Measurements from ENCODE around the gene TBC1D22A. TPM values are rescaled to one million over a fixed set of nuclear protein-coding genes. Genes with fewer than 3 reads are reported as not detected.

The TBC1D22A gene
- total and polyA plus RNA-seq, 11 donors = 9.4 to 30.7 (median 18.6) TPM

DNA sequence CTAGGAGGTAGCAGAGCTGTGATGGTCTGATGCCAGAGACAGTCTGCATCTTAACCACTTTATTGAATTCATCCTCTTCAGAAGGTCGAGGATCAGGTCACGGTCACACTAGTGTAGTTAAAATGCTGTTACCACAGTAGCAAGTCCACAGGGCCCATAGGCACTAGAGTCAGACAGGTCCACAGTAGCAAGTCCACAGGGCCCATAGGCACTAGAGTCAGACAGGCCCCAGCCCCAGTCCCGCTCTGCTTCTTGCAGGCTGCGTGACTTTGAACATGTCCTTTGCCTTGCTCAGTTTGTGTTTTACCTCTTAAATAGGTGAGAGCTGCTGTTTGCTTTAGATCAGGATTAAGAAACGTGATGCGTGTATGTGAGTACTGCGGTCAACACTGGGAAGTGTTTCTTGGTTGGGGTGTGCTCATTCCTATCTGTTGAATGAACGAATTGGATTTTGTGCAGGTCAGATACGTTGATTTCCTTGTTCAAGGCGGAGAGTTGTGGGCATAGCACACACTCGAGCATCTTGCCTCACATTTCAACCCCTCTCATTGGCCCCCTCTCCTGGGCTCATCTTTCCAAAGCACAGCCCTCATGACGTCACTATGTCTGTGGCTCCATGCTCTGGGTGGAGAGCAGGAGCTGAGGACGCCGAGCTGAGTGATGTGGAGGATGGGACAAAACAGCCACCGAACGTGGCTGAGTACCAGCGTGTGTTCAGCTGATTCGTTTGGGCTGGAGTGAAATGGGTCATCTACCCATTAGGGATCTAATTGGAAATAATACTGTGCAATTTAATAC is 191.7 kb downstream of the TBC1D22A start:
- no peak for DNase-seq
- intact Hi-C loops (cut with DNase I) = no loop called here
- no peaks in the 10 kb centered on the region for H3K27me3 ChIP-seq

DNA sequence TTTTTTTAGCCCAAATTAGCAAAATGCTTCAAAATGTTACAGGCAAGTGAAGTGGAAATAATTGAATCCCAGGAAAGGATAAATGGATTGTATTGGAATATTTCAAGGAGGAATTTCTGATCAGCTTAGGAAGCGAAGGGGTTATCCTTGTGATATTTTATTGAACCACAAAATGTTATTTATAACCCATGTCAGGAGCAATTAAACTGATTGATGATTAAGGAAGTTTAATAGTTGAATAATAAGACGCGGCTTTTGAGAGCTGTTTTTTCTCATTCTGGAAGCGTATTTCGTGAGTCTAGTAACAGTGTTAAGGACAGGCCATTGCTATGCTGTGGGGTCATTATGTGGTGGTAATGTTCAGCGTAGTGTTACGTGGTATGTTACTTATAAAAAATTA is 192.3 kb downstream of the TBC1D22A start:
- Histone ChIP-seq H3K36me3 (peaks cover 0 to 14% (median 0%) of the 10 kb centered on the region in 9 donors), H3K27me3 (no peaks in the 10 kb centered on the region), H3K9me3 (no peaks in the 10 kb centered on the region), H3K4me3 (no peak overlapping the region), H3K27ac (no peak overlapping the region), H3K4me1 (no peaks in the 10 kb centered on the region)
- 96 to 98% (median 97%) methylated on average over 7 of the region's 7 CpGs for WGBS, 4 donors
- ATAC-seq = no peak
- no peak for TF ChIP-seq POLR2A (IDR thresholded peaks at IDR 0.05)
- intact Hi-C loops (cut with DNase I) = no loop called here
- no peak for DNase-seq

More for the DNA sequence above, 191.7 kb downstream of the TBC1D22A start:
- TF ChIP-seq, protein P1, sequence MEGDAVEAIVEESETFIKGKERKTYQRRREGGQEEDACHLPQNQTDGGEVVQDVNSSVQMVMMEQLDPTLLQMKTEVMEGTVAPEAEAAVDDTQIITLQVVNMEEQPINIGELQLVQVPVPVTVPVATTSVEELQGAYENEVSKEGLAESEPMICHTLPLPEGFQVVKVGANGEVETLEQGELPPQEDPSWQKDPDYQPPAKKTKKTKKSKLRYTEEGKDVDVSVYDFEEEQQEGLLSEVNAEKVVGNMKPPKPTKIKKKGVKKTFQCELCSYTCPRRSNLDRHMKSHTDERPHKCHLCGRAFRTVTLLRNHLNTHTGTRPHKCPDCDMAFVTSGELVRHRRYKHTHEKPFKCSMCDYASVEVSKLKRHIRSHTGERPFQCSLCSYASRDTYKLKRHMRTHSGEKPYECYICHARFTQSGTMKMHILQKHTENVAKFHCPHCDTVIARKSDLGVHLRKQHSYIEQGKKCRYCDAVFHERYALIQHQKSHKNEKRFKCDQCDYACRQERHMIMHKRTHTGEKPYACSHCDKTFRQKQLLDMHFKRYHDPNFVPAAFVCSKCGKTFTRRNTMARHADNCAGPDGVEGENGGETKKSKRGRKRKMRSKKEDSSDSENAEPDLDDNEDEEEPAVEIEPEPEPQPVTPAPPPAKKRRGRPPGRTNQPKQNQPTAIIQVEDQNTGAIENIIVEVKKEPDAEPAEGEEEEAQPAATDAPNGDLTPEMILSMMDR (IDR thresholded peaks at IDR 0.05) = no peak
- TF ChIP-seq POLR2A (IDR thresholded peaks at IDR 0.05) = no peak
- ATAC-seq = no peak
- Histone ChIP-seq H3K9me3 (no peaks in the 10 kb centered on the region), H3K27ac (no peak overlapping the region), H3K4me3 (no peak overlapping the region), H3K4me1 (no peaks in the 10 kb centered on the region), H3K36me3 (peaks cover 0 to 19% (median 1%) of the 10 kb centered on the region in 9 donors)
- WGBS, 4 donors = 90 to 95% (median 91%) methylated on average over 18 of the region's 18 CpGs

DNA sequence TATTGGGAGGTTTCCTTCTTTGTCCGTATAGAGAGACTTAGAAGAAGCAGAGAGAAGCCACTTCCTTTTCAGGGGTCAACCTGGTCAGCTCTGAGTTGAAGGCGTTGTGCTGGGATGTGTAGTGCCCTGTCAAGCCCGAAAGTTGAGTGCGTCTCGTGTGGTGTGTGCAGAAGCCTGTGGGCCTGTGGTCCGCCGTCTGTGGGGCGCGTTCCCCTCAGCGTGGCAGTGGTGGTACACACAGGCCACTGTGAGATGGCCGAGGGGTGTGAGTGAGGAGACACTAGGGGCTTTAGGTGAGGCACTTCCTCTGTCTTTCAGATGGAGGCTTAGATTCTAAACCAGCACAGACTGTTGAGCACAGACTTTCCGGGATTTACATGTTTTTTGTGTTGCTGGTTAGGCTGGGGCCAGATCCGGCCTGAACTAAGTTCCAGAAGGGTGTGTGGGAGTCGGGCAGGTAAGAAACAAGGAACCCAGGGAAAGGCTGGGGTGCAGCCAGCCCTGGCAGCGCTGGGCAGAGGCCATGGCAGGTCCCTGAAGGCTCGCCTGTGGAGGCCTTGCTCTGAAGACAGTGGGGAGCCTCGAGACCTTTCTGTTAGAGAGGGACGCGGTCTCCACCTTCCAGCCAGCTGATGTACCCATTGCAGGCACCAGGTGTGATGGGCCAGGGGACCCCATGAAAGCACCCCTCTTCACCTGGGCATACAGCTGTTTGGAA is 194.2 kb downstream of the TBC1D22A start:
- TF ChIP-seq POLR2A (IDR thresholded peaks at IDR 0.05) = no peak
- TF ChIP-seq, protein P1 (IDR thresholded peaks at IDR 0.05) = no peak
- DNase-seq = no peak
- intact Hi-C loops (cut with DNase I) = no loop called here
- 95 to 98% (median 97%) methylated on average over 19 of the region's 19 CpGs for WGBS, 4 donors
- ATAC-seq = no peak
- Histone ChIP-seq H3K4me3 (no peak overlapping the region), H3K27ac (no peak overlapping the region), H3K27me3 (no peaks in the 10 kb centered on the region), H3K9me3 (no peaks in the 10 kb centered on the region), H3K36me3 (peaks cover 0 to 8% (median 0%) of the 10 kb centered on the region in 9 donors), H3K4me1 (no peaks in the 10 kb centered on the region)

DNA sequence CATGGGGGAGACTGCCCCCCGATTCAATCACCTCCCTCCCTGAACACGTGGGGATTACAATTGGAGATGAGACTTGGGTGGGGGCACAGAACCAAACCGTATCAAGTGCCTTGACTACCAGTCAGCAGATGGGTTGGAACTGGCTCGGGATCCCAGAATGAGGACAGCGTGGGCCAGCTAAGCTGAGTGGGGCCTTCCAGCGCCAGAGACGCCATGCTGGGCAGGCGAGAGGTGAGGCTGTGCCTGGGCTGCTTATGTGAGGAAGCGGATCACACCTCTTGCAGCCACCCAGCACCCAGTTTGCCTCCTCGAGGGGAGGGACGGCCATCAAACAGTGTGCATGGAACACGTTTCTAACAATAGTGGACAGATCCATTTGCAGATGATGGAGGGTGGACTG is 195.1 kb downstream of the TBC1D22A start:
- DNase-seq = no peak

More for the DNA sequence above, 195.1 kb downstream of the TBC1D22A start:
- no peaks in the 10 kb centered on the region for H3K4me1 ChIP-seq
- no peak for TF ChIP-seq POLR2A (IDR thresholded peaks at IDR 0.05)
- TF ChIP-seq, protein P1 (IDR thresholded peaks at IDR 0.05) = no peak
- H3K36me3 ChIP-seq = peaks cover 0 to 8% (median 0%) of the 10 kb centered on the region in 9 donors
- H3K9me3 ChIP-seq = no peaks in the 10 kb centered on the region
- no peak overlapping the region for H3K4me3 ChIP-seq
- no peak overlapping the region for H3K27ac ChIP-seq
- WGBS, 4 donors = 89 to 96% (median 93%) methylated on average over 12 of the region's 12 CpGs
- intact Hi-C loops (cut with DNase I) = no loop called here
- no peak for ATAC-seq
- H3K27me3 ChIP-seq = no peaks in the 10 kb centered on the region

Data from heart left ventricle (tissue), 16 donors.